HFF-Myc (cell line): ENCODE results near the gene PTPRN2.

Source experiments
- DNase-seq: peaks from one replicate; pipeline ENCODE4 v3.0.0-alpha.2; 2011; ENCODE audit warnings: low read depth; ENCODE audit errors: extremely low read depth
- H3K4me3 ChIP-seq: replicated peaks from 2 replicates; pipeline ENCODE4 v1.5.1; 2011; ENCODE audit warnings: low read depth, mild to moderate bottlenecking, control low read depth, low read length
- CTCF ChIP-seq: IDR thresholded peaks from 2 replicates; pipeline ENCODE4 v1.5.1; 2012; ENCODE audit warnings: mild to moderate bottlenecking, low read depth, low read length, control low read depth; ENCODE audit errors: missing control alignments

The PTPRN2 gene

GRCh38 chr7:158075633-158076001 is 512.0 kb downstream of the PTPRN2 start:
- no peak overlapping the region for H3K4me3 ChIP-seq
- no peak for TF ChIP-seq CTCF
- no peak for DNase-seq

- TF ChIP-seq CTCF, result no peak
- no peak overlapping the region for H3K4me3 ChIP-seq
- no peak for DNase-seq
Observed at GRCh38 chr7:158074896-158075632, 512.6 kb downstream of the PTPRN2 start.

- no peak for DNase-seq
- no peak overlapping the region for H3K4me3 ChIP-seq
- no peak for TF ChIP-seq CTCF
Observed at GRCh38 chr7:158073845-158074840, 513.5 kb downstream of the PTPRN2 start.

GRCh38 chr7:158072991-158073730 is 514.5 kb downstream of the PTPRN2 start:
- no peak for DNase-seq
- H3K4me3 ChIP-seq, result no peak overlapping the region
- TF ChIP-seq CTCF, result no peak

GRCh38 chr7:158070222-158070920 is 517.3 kb downstream of the PTPRN2 start:
- no peak overlapping the region for H3K4me3 ChIP-seq
- TF ChIP-seq CTCF, result no peak
- no peak for DNase-seq

- H3K4me3 ChIP-seq, result no peak overlapping the region
- no peak for TF ChIP-seq CTCF
- DNase-seq, result no peak
Observed at GRCh38 chr7:158068853-158069252, 518.8 kb downstream of the PTPRN2 start.
